Epithelial cell of proximal tubule (primary cell): Measurements from ENCODE around the gene SEMA4C. TPM values are rescaled to one million over a fixed set of nuclear protein-coding genes. Genes with fewer than 3 reads are reported as not detected.

ENCODE experiments used
- DNase-seq: peaks from one replicate; pipeline ENCODE4 v3.0.0-alpha.2; 2011; ENCODE audit warnings: low read depth
- H3K4me3 ChIP-seq: 2 replicates; pipeline ENCODE4 v1.5.1; 2011; ENCODE audit warnings: low read depth, mild to moderate bottlenecking, low read length
- total RNA-seq: library from RNA; depleted of rRNA; stranded (reverse); fragments of >200 nt; gene quantifications from 2 replicates; pipeline ENCODE4 v1.2.3, GENCODE V29; 2015
- TF ChIP-seq, protein P1 (sequence below): conservative IDR thresholded peaks from 2 replicates; pipeline ENCODE4 v1.5.1; 2012; ENCODE audit warnings: low read depth, mild to moderate bottlenecking, low read length

SEMA4C gene
- total RNA-seq, 1 donor from 2014 or later: 35.3 TPM

DNA sequence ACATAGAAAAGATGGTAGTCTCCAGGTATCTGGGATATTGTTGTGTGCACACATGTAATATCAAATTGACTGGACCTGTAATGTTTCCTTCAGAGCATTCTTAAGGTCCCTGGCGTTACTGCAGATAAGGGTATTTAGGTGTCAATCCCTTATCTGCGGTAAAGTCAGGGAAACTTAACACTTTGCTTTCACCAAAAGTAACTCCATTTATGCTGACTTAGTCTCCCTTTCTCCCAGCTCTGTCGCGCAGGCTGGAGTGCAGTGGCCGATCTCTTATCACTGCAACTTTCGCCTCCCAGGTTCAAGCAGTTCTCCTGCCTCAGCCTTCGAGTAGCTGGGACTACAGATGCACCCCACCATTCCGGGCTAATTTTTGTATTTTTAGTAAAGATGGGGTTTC, 52.0 kb downstream of the SEMA4C start:
- TF ChIP-seq, protein P1, sequence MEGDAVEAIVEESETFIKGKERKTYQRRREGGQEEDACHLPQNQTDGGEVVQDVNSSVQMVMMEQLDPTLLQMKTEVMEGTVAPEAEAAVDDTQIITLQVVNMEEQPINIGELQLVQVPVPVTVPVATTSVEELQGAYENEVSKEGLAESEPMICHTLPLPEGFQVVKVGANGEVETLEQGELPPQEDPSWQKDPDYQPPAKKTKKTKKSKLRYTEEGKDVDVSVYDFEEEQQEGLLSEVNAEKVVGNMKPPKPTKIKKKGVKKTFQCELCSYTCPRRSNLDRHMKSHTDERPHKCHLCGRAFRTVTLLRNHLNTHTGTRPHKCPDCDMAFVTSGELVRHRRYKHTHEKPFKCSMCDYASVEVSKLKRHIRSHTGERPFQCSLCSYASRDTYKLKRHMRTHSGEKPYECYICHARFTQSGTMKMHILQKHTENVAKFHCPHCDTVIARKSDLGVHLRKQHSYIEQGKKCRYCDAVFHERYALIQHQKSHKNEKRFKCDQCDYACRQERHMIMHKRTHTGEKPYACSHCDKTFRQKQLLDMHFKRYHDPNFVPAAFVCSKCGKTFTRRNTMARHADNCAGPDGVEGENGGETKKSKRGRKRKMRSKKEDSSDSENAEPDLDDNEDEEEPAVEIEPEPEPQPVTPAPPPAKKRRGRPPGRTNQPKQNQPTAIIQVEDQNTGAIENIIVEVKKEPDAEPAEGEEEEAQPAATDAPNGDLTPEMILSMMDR: no peak
- peak overlapping the region; percentile 59 for H3K4me3 ChIP-seq
- no peak for DNase-seq

DNA sequence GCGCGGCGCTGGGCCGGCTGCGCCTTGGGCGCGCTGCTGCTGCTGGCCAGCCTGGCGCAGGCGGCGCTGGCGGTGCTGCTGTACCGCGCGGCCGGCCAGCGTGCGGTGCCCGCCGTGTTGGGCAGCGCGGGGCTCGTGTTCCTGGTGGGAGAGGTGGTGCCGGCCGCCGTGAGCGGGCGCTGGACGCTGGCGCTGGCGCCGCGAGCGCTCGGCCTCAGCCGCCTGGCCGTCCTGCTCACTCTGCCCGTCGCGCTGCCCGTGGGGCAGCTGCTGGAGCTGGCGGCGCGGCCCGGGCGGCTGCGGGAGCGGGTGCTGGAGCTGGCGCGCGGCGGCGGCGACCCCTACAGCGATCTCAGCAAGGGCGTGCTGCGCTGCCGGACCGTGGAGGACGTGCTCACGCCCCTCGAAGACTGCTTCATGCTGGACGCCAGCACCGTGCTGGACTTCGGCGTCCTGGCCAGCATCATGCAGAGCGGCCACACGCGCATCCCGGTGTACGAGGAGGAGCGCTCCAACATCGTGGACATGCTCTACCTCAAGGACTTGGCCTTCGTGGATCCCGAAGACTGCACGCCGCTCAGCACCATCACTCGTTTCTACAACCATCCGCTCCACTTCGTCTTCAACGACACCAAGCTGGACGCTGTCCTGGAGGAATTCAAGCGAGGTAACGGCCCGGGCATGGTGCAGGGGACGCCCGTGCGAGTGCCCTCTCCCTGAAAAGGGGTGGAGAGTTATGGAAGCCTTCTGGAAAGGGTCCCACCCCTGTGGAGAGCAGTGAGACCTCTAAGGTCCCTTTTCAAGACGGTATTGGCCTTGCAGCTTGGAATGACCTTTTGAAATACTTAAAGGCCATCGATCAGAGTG, 52.8 kb downstream of the SEMA4C start:
- H3K4me3 ChIP-seq: peak overlapping the region; percentile 59
- TF ChIP-seq, protein P1: no peak
- DNase-seq: no peak

DNA sequence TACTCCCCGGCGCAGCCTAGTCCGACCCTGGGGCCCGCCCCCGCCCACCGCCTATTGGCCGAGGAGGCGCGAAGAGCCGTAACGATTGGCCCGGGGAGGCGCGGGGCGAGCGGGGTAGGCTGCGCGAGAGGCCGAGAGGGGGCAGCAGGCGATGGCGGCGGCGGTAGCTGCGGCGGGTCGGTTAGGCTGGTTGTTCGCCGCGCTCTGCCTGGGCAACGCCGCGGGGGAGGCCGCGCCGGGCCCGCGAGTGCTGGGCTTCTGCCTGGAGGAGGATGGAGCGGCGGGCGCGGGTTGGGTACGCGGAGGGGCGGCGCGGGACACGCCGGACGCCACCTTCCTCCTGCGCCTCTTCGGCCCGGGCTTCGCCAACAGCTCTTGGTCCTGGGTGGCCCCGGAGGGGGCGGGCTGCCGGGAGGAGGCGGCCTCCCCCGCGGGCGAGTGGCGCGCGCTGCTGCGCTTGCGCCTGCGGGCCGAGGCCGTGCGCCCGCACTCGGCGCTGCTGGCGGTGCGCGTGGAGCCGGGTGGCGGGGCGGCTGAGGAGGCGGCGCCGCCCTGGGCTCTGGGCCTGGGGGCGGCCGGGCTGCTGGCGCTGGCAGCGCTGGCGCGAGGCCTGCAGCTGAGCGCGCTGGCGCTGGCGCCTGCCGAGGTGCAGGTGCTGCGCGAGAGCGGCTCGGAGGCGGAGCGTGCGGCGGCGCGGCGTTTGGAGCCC, 53.6 kb downstream of the SEMA4C start, which contains the start of gene CNNM3:
Gene CNNM3 (plus strand): TSS at position 142 of the 709 bp plus-strand sequence. CDS start 10 bp downstream, at position 152.
- no peak for DNase-seq
- TF ChIP-seq, protein P1: peak; percentile 45
- peak within 1 kb of the TSS; percentile 68 for H3K4me3 ChIP-seq

DNA sequence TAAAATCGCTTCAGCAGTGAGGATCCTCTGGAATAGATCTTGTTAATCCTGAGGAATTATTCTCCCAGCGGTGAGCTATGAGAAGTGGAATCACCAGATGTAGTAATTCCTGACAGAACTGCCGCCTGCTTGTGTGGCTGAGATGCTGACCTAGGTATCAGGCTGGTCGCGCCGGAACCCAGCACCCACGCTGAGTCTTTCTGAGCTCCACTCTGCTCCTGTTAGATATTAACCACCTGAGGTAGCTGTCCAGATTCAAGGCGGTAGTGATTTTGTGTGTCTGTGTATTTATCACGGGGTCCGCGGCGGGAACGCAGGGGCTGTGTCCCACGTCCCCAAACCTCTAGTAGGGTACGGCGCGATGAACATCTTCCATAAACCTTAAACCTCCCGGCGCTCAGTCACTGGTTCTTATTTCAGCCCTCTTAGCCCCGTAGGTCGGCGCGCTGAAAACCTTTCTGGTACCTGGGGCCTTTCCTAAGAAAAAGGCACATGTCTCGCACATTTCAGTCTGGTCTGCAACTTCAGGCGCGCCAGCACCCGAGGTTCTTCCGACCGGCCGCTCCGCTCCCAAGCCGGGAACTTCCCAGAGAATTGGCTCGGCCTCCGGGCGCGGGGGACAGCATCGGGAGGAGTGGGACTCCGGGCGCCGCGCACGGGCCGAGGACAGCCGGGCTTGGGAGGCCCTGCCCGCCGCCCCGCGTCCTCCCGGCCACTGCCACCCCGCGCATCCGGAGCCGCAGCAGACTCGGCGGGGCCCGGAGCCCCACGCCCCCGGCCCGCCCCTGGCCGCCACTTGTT, 54.4 kb downstream of the SEMA4C start:
- no peak for DNase-seq
- TF ChIP-seq, protein P1: no peak

DNA sequence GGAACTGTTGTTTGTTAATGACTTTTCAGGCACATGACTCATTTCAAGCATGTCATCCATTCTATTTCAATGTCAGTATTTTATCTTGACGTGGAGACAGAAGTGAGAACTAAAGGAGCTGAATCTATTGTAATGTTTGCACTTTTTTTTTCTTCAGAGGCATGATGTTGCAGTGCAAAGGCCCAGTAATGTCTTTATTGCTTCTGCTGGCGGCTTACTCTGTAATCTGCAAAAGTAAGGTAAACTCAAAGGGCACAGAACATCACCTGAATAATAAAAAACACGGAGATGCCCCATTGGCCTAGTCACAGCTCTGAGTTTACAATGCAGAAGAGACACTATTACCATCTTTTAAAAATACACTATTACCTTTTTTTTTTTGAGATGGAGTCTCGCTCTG, 56.2 kb downstream of the SEMA4C start:
- no peak overlapping the region for H3K4me3 ChIP-seq
- no peak for DNase-seq
- TF ChIP-seq, protein P1: no peak

More for the DNA sequence above, 54.4 kb downstream of the SEMA4C start:
- peak overlapping the region; percentile 68 for H3K4me3 ChIP-seq

DNA sequence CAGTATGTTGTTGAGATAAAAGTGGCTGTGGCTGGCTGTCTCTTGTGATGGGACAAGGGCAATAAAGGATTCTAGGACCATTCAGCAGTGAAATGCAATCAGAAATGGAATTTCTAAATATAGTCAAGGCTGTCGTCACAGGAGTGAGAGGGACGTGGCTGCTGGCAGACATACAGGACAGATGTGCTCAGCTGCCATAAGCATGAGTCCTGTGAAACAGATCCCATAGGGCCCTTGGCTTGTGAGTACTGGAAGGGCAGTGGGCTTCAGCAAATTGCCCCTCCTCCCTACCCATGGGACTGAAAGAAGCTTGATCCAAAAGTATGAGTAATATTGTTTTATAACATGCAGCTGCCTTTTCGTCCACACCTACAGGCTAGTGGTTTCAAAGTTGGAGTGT, 58.0 kb downstream of the SEMA4C start:
- H3K4me3 ChIP-seq: no peak overlapping the region
- TF ChIP-seq, protein P1: no peak
- no peak for DNase-seq
